HepG2 (cell line): ENCODE data around the gene SEPTIN2. TPM values are rescaled to one million over a fixed set of nuclear protein-coding genes. Genes with fewer than 3 reads are reported as not detected.

Experiments
- ATAC-seq: fragments of 200-7000 bp; cut with Tn5 transposase; 3 replicates; pipeline ENCODE4 v1.9.1; 2020; ENCODE audit warnings: mild to moderate bottlenecking, moderate library complexity
- BruUV-seq: library from RNA; stranded (reverse); fragments of 400-500 nt; replicated peaks from 2 replicates; lab custom pipeline; 2021; lab: Mats Ljungman, UMichigan
- CTCF ChIA-PET: fragments of 300-600 bp; formaldehyde crosslinking; extraction: SDS; loops from one replicate; lab custom pipeline; 2021; ENCODE audit warnings: low total read pairs, inconsistent platforms, low intra/inter-chr PET ratio; lab: Yijun Ruan, JAX
- POLR2A ChIA-PET: fragments of 350-600 bp; sonication (Branson Sonifier 250); formaldehyde crosslinking; loops from one replicate; lab custom pipeline; 2020; ENCODE audit warnings: antibody characterized with exemption, inconsistent platforms; lab: Yijun Ruan, JAX
- DNase-seq: peaks from one replicate; pipeline ENCODE4 v3.0.0-alpha.2; 2015; ENCODE audit warnings: low spot score
- FAIRE-seq: peaks from 3 replicates; lab custom pipeline; 2011; peaks lifted over from hg19 to GRCh38; lab: Jason Lieb, UNC
- H2AFZ ChIP-seq: one replicate; pipeline ENCODE4 v1.6.1; 2011; ENCODE audit warnings: low read length, inconsistent platforms
- H3K27ac ChIP-seq: fragments of 300-600 bp; 3 replicates; pipeline ENCODE4 v1.8.0; 2011; ENCODE audit warnings: mixed run types, mild to moderate bottlenecking, mixed read lengths, low read length, inconsistent platforms; ENCODE audit not compliant: insufficient read depth; ENCODE audit errors: extremely low read length
- H3K27me3 ChIP-seq, 2 experiments: fragments of 200-600 bp in 1 of 2; 2 replicates in 1 of 2; 3 replicates in 1 of 2; pipeline versions ENCODE4 v1.6.0 to v1.8.0; 2011; ENCODE audit warnings: low read length in 2 of 2, mild to moderate bottlenecking in 2 of 2, moderate library complexity in 2 of 2, inconsistent platforms in 1 of 2; ENCODE audit not compliant: insufficient read depth in 2 of 2, control insufficient read depth in 1 of 2
- H3K36me3 ChIP-seq, 2 experiments: fragments of 200-600 bp in 1 of 2; replicated peaks in 1 of 2; 2 replicates in 1 of 2; 3 replicates in 1 of 2; pipeline versions ENCODE4 v1.5.1 to v1.8.0; 2011; ENCODE audit warnings: low read length in 2 of 2, inconsistent platforms in 1 of 2; ENCODE audit not compliant: insufficient read depth in 2 of 2, control insufficient read depth in 1 of 2
- H3K4me1 ChIP-seq: 2 replicates; pipeline ENCODE4 v1.5.1; 2012; ENCODE audit warnings: low read length, inconsistent platforms; ENCODE audit not compliant: insufficient read depth
- H3K4me2 ChIP-seq: 2 replicates; pipeline ENCODE4 v1.6.0; 2011; ENCODE audit warnings: low read depth, low read length, inconsistent platforms
- H3K4me3 ChIP-seq, 3 experiments: fragments of 200-600 bp in 1 of 3; sonication (generic), shearing (Covaris generic) in 1 of 3; replicated peaks in 1 of 3; 2 replicates each; pipeline ENCODE4 v1.5.1; 2011 to 2016; ENCODE audit warnings: low read length in 3 of 3, inconsistent platforms in 2 of 3, low read depth in 2 of 3, mild to moderate bottlenecking in 2 of 3, control low read depth in 1 of 3, mixed read lengths in 1 of 3; ENCODE audit not compliant: insufficient read depth in 1 of 3
- H3K79me2 ChIP-seq: one replicate; pipeline ENCODE4 v1.6.1; 2011; ENCODE audit warnings: low read length, inconsistent platforms; ENCODE audit not compliant: insufficient read depth
- H3K9ac ChIP-seq: 2 replicates; pipeline ENCODE4 v1.6.0; 2011; ENCODE audit warnings: mild to moderate bottlenecking, low read depth, low read length, inconsistent platforms; ENCODE audit not compliant: insufficient read depth
- H3K9me3 ChIP-seq: 2 replicates; pipeline ENCODE4 v1.5.1; 2012; ENCODE audit warnings: mild to moderate bottlenecking, low read length
- H4K20me1 ChIP-seq: 2 replicates; pipeline ENCODE4 v1.6.0; 2011; ENCODE audit warnings: inconsistent platforms, mild to moderate bottlenecking, low read length, moderate library complexity; ENCODE audit not compliant: insufficient read depth
- CC2D1A ChIP-seq: sonication (generic); formaldehyde crosslinking; IDR thresholded peaks from 2 replicates; pipeline ENCODE4 v1.8.1; 2023; ENCODE audit warnings: mild to moderate bottlenecking, missing genetic modification reagents
- FOXK1 ChIP-seq: sonication (generic); formaldehyde crosslinking; IDR thresholded peaks from 2 replicates; pipeline ENCODE4 v1.4.0; 2020; ENCODE audit warnings: low read depth, missing genetic modification reagents, borderline replicate concordance
- NFRKB ChIP-seq: fragments of 450-650 bp; IDR thresholded peaks from 2 replicates; pipeline ENCODE4 v1.6.1; 2017
- RBM22 ChIP-seq: fragments of 200-400 bp; formaldehyde crosslinking; optimal IDR thresholded peaks from 2 replicates; pipeline ENCODE3; 2017; ENCODE audit warnings: mild to moderate bottlenecking, low read length, moderate library complexity
- SMC3 ChIP-seq: IDR thresholded peaks from 2 replicates; pipeline ENCODE4 v1.6.1; 2011; ENCODE audit warnings: low read length, improper control_type of control experiment
- SP1 ChIP-seq, 2 experiments: fragments of 450-650 bp in 1 of 2; sonication (generic) in 1 of 2; formaldehyde crosslinking in 1 of 2; IDR thresholded peaks; 2 replicates each; pipeline versions ENCODE4 v1.4.0 to v1.6.1; 2016 to 2020; ENCODE audit warnings: missing genetic modification reagents in 1 of 2
- SUZ12 ChIP-seq: fragments of 150-350 bp; IDR thresholded peaks from 2 replicates; pipeline ENCODE4 v1.6.1; 2014; ENCODE audit warnings: low read depth, low read length
- TGIF2 ChIP-seq: IDR thresholded peaks from 2 replicates; pipeline ENCODE4 v1.6.1; 2016; ENCODE audit warnings: control low read depth, missing compliant biosample characterization
- ZNF883 ChIP-seq: sonication (generic); formaldehyde crosslinking; IDR thresholded peaks from 2 replicates; pipeline ENCODE4 v1.5.1; 2020; ENCODE audit warnings: mild to moderate bottlenecking, missing genetic modification reagents; ENCODE audit errors: not compliant biosample characterization
- WGBS: methylation state at CpG from one replicate; pipeline ENCODE4 v1.1.6; 2017; ENCODE audit warnings: low lambda C conversion rate; 5-methylcytosine and 5-hydroxymethylcytosine counted together
- in situ Hi-C: cut with HindIII; loops from 2 replicates; pipeline ENCODE4 v1.10.0; 2017; ENCODE audit warnings: low pct_unique_long_range_greater_than_20kb; ENCODE audit not compliant: extremely low pct_ligation_motif_present
- intact Hi-C: fragments of 100-400 bp; cut with micrococcal nuclease; formaldehyde crosslinking; loops from one replicate; pipeline ENCODE4 v1.10.0; 2022; ENCODE audit not compliant: unreplicated experiment
- polyA plus RNA-seq, 8 experiments: library from polyadenylated mRNA; depleted of rRNA in 3 of 8; stranded (reverse) in 7 of 8; unstranded in 1 of 8; fragments of >200 nt; fragmentation: Illumina TruSeq in 4 of 8; extraction: Trizol in 4 of 8; gene quantifications; 2 replicates each; pipeline versions ENCODE4 v1.2.1 to v1.2.3, GENCODE V29; 2011 to 2016; ENCODE audit warnings: low read depth in 4 of 8, missing spikeins in 1 of 8, mixed read lengths in 1 of 8; ENCODE audit not compliant: insufficient read depth in 1 of 8
- total RNA-seq, 5 experiments: library from RNA; depleted of rRNA; stranded (reverse); fragments of >200 nt; fragmentation: Illumina TruSeq; extraction: Trizol; gene quantifications; 2 replicates each; pipeline ENCODE4 v1.2.3, GENCODE V29; 2016; ENCODE audit warnings: low read depth in 1 of 5

SEPTIN2 gene
- total and polyA plus RNA-seq, 2 of the 13 experiments (the other 11 are each of a cell fraction or from before 2014, with no cell fraction given) = 493 to 733 TPM

DNA sequence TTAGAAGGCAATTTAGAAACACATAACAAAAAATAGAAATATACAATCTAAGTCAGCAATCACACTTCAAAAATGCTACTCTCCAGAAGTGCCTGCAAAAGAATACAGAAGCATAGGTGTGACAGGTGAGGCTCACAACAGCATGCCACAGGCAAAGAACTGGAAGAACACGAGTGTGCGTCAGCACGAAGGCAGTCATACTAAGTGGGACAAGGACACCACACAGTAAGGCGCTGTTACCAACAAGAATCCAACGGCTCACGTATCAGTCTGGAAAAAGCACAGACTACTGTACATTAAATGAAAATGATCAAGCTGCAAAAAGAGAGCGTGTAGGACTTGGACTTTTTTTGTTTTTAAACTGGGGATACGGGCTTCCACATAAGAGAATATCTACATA is 19.0 kb upstream of the SEPTIN2 start:
- no peak for ATAC-seq
- no peak for DNase-seq
- Histone ChIP-seq H3K9me3 (no peaks in the 10 kb centered on the region), H3K4me2 (no peak overlapping the region), H3K36me3 (peaks cover 1 to 15% of the 10 kb centered on the region in 2 experiments; a peak in 3 of 5 replicates), H3K4me3 (no peak overlapping the region), H3K79me2 (peaks cover 93% of the 10 kb centered on the region), H2AFZ (no peak overlapping the region), H3K27ac (no peak overlapping the region), H3K4me1 (peaks cover 53% of the 10 kb centered on the region)
- in situ Hi-C loops = no loop called here
- 95% methylated on average over 8 of the region's 8 CpGs for WGBS
- no TSS peak for BruUV-seq
- POLR2A ChIA-PET = no interaction called here
- TF ChIP-seq CC2D1A (CRISPR knock-in tag) (no peak), RBM22 (peak; percentile 42), NFRKB (no peak), ZNF883 (CRISPR knock-in tag) (no peak), FOXK1 (CRISPR knock-in tag) (no peak)
- TF ChIP-seq, all 625 proteins: peak for 1
- no peak for FAIRE-seq
- intact Hi-C loops = no loop called here
- H3K27me3 ChIP-seq = no peaks in the 10 kb centered on the region
- H3K9ac ChIP-seq = no peak overlapping the region
- CTCF ChIA-PET = no interaction called here
- peaks cover 55% of the 10 kb centered on the region for H4K20me1 ChIP-seq

DNA sequence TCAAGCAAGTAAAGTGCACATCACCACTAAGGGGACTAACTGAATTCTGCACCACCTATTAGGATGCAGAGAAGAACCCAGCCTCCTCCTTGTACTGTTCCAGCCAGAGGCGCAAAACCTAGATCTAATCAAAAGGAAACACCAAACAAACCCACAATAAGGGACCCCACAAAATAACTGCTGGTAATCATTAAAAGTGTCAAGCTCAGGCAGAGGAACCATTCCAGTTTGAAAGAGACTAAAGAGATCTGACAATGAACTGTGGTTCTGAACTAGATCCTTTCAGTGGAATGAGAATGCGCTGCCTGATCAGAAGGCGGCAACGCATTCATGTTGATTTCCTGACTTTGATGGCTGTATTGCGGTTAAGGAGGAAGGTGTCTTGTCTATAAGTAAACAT is 17.1 kb upstream of the SEPTIN2 start:
- ChIA-PET POLR2A (no interaction called here), CTCF (no interaction called here)
- TF ChIP-seq SP1 (IDR thresholded peaks at IDR 0.05) (no peak), SP1 (CRISPR knock-in tag; IDR thresholded peaks at IDR 0.05) (no peak), TGIF2 (CRISPR knock-in tag) (no peak), SMC3 (no peak), SUZ12 (no peak)
- in situ Hi-C loops (no loop called here), intact Hi-C loops (no loop called here)
- ATAC-seq (no peak), FAIRE-seq (no peak), DNase-seq (no peak)
- H3K36me3 ChIP-seq = peaks cover 3 to 15% of the 10 kb centered on the region in 2 experiments; a peak in 3 of 5 replicates
- no peaks in the 10 kb centered on the region for H3K27me3 ChIP-seq
- WGBS = 95% methylated on average over 5 of the region's 5 CpGs
- H3K79me2 ChIP-seq = peaks cover 93% of the 10 kb centered on the region
- H3K4me1 ChIP-seq = peaks cover 53% of the 10 kb centered on the region
- H4K20me1 ChIP-seq = peaks cover 57% of the 10 kb centered on the region
- H3K9me3 ChIP-seq = no peaks in the 10 kb centered on the region
- no peak overlapping the region for H3K27ac ChIP-seq
- BruUV-seq = no TSS peak
- no peak overlapping the region for H2AFZ ChIP-seq
- no peak overlapping the region for H3K4me2 ChIP-seq
- no peak overlapping the region for H3K9ac ChIP-seq
- no peak overlapping the region for H3K4me3 ChIP-seq
